Smooth muscle cell (in vitro differentiated cells): ENCODE data around the gene TKFC. TPM values are rescaled to one million over a fixed set of nuclear protein-coding genes. Genes with fewer than 3 reads are reported as not detected.
A peak's percentile ranks its signal among the peaks of the same experiment; 100 is the strongest.

Experiments
- DNase-seq: peaks from one replicate; lab custom pipeline; 2025; ENCODE audit not compliant: unreplicated experiment; lab: John Stamatoyannopoulos, UW
- H2AFZ ChIP-seq: fragments of 200-600 bp; sonication (generic); 2 replicates; pipeline ENCODE4 v1.6.0; 2016; ENCODE audit warnings: antibody characterized with exemption, low read depth, mild to moderate bottlenecking
- H3F3A ChIP-seq: fragments of 200-600 bp; sonication (generic); 2 replicates; pipeline ENCODE4 v1.6.0; 2017; ENCODE audit warnings: antibody characterized with exemption, low read depth
- H3K27ac ChIP-seq: fragments of 200-600 bp; sonication (generic); 2 replicates; pipeline ENCODE4 v1.5.1; 2016; ENCODE audit warnings: low read depth, mild to moderate bottlenecking
- H3K27me3 ChIP-seq: fragments of 200-600 bp; sonication (generic); 2 replicates; pipeline ENCODE4 v1.6.1; 2016; ENCODE audit warnings: low read depth, mild to moderate bottlenecking
- H3K36me3 ChIP-seq: fragments of 200-600 bp; sonication (generic); 2 replicates; pipeline ENCODE4 v1.5.1; 2016; ENCODE audit warnings: low read depth
- H3K4me1 ChIP-seq: fragments of 200-600 bp; sonication (generic); 2 replicates; pipeline ENCODE4 v1.5.1; 2016; ENCODE audit warnings: low read depth
- H3K4me2 ChIP-seq: fragments of 200-600 bp; sonication (generic); 2 replicates; pipeline ENCODE4 v1.6.0; 2016; ENCODE audit warnings: mild to moderate bottlenecking
- H3K4me3 ChIP-seq: fragments of 200-600 bp; sonication (generic); 2 replicates; pipeline ENCODE4 v1.5.1; 2016; ENCODE audit warnings: mild to moderate bottlenecking
- H3K79me2 ChIP-seq: fragments of 200-600 bp; sonication (generic); 2 replicates; pipeline ENCODE4 v1.6.0; 2016; ENCODE audit warnings: low read depth, mild to moderate bottlenecking
- H3K9ac ChIP-seq: fragments of 200-600 bp; sonication (generic); 2 replicates; pipeline ENCODE4 v1.6.0; 2016; ENCODE audit warnings: low read depth
- H3K9me3 ChIP-seq: fragments of 200-600 bp; sonication (generic); replicated peaks from 2 replicates; pipeline ENCODE4 v1.5.1; 2016; ENCODE audit warnings: low read depth
- H4K20me1 ChIP-seq: fragments of 200-600 bp; sonication (generic); 2 replicates; pipeline ENCODE4 v1.6.0; 2016; ENCODE audit warnings: low read depth
- WGBS: methylation state at CpG from one replicate; pipeline ENCODE4 v1.1.7; 2016; ENCODE audit warnings: low lambda C conversion rate; 5-methylcytosine and 5-hydroxymethylcytosine counted together
- polyA plus RNA-seq: library from polyadenylated mRNA; unstranded; fragments of >200 nt; fragmentation: Nextera tagmentation; extraction: Ambion mirVana; gene quantifications from 2 replicates; pipeline ENCODE4 v1.2.1, GENCODE V29; 2016
- total RNA-seq: library from RNA; depleted of rRNA; stranded (reverse); fragments of >200 nt; gene quantifications from 2 replicates; pipeline ENCODE4 v1.2.3, GENCODE V29; 2014
- TF ChIP-seq, protein P1 (sequence below): fragments of 200-600 bp; sonication (generic); IDR thresholded peaks from 2 replicates; pipeline ENCODE4 v1.5.1; 2017; ENCODE audit warnings: borderline replicate concordance, mild to moderate bottlenecking, antibody characterized with exemption; ENCODE audit not compliant: insufficient read depth, poor library complexity, severe bottlenecking

TKFC gene
- total and polyA plus RNA-seq, 2 experiments from 2014 or later, result 24.3 to 47.0 TPM

DNA sequence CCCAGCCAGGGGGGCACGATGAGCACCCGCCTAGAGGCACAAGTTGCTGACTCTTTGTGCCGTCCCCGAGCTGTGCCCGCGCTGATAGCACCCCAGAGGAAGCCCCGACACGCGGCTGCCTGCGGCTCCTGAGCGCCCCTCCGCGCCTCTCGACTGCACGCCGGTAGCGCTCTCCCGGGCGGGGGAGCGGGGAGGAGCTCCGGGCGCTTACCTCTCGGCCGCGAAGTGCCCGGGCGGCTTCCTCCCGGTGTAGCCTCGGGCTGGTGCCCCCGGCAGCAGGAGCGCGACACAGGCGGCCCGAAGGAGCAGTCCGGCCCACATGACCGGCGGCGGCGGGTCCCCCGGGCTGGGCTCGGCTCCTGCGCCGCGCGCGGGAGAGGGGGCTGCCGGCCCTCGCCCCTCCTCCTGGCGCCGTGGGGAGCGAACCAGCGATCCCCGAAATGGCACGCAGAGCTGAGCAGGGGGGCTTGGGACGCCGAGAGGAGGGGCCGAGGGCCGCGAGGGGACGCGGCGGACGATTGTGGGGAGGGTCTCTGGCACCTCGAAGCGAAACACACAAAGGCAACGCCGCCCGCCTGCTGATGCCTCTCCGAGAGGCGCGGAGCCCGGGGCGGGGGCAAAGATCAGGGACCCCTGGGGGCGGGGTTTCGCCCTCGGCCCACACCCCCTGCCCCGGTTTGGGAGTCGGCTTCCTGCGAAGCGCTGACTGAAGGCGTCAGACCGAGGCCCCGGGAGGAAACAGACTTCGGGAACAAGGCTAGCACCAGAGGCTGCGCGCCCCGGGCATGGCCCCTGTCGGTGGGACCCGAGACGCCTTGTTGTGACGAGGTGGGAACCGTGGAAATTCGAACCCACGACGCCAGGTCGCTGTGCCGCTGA is 38.1 kb upstream of the TKFC start, which contains the start of gene VWCE:
Gene VWCE, minus strand, starts transcription at position 600 of the 879 bp plus-strand sequence. Its CDS starts 279 bp downstream, at position 321.
- H3K4me3 ChIP-seq, result peak within 1 kb of the TSS; percentile 73
- 3% methylated on average over 78 of the region's 97 CpGs for WGBS
- TF ChIP-seq, protein P1, sequence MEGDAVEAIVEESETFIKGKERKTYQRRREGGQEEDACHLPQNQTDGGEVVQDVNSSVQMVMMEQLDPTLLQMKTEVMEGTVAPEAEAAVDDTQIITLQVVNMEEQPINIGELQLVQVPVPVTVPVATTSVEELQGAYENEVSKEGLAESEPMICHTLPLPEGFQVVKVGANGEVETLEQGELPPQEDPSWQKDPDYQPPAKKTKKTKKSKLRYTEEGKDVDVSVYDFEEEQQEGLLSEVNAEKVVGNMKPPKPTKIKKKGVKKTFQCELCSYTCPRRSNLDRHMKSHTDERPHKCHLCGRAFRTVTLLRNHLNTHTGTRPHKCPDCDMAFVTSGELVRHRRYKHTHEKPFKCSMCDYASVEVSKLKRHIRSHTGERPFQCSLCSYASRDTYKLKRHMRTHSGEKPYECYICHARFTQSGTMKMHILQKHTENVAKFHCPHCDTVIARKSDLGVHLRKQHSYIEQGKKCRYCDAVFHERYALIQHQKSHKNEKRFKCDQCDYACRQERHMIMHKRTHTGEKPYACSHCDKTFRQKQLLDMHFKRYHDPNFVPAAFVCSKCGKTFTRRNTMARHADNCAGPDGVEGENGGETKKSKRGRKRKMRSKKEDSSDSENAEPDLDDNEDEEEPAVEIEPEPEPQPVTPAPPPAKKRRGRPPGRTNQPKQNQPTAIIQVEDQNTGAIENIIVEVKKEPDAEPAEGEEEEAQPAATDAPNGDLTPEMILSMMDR, result no peak
- no peak within 1 kb of the TSS for H3K27ac ChIP-seq
- peaks cover 18% of the 10 kb centered on the region for H4K20me1 ChIP-seq
- peak within 1 kb of the TSS; percentile 30 for H3K9ac ChIP-seq
- H2AFZ ChIP-seq, result no peak within 1 kb of the TSS
- no peaks in the 10 kb centered on the region for H3K36me3 ChIP-seq
- H3K27me3 ChIP-seq, result no peaks in the 10 kb centered on the region
- peak within 1 kb of the TSS; percentile 99 for H3K4me2 ChIP-seq
- H3F3A ChIP-seq, result peaks cover 21% of the 10 kb centered on the region
- H3K79me2 ChIP-seq, result no peaks in the 10 kb centered on the region
- no peaks in the 10 kb centered on the region for H3K9me3 ChIP-seq
- H3K4me1 ChIP-seq, result peaks cover 9% of the 10 kb centered on the region
- DNase-seq, result peak; percentile 64

DNA sequence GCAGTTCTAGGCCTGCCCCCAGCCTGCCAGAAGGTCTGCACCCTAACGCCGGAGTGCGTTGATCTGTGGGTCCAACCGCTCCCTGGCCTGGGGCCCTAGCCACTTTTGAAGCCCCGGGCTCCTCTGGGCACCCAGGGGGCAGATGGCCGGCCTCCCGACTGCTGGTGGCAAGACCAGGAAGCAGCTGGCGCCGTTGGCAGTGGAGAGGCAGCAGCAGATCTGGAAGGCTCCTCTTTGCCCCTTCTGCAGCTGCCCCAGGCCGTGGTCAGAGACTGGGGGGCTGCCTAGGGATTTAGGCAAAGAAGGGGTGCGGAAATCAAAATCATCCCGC is 37.5 kb upstream of the TKFC start:
- Histone ChIP-seq H4K20me1 (peaks cover 18% of the 10 kb centered on the region), H3K4me1 (peaks cover 9% of the 10 kb centered on the region), H3F3A (peaks cover 21% of the 10 kb centered on the region), H3K4me3 (peak overlapping the region; percentile 73), H3K36me3 (no peaks in the 10 kb centered on the region), H3K4me2 (peak overlapping the region; percentile 99), H3K79me2 (no peaks in the 10 kb centered on the region), H3K9me3 (no peaks in the 10 kb centered on the region), H3K9ac (no peak overlapping the region), H2AFZ (no peak overlapping the region), H3K27me3 (no peaks in the 10 kb centered on the region), H3K27ac (no peak overlapping the region)
- WGBS, result 63% methylated on average over 12 of the region's 12 CpGs
- TF ChIP-seq, protein P1, result no peak
- no peak for DNase-seq

DNA sequence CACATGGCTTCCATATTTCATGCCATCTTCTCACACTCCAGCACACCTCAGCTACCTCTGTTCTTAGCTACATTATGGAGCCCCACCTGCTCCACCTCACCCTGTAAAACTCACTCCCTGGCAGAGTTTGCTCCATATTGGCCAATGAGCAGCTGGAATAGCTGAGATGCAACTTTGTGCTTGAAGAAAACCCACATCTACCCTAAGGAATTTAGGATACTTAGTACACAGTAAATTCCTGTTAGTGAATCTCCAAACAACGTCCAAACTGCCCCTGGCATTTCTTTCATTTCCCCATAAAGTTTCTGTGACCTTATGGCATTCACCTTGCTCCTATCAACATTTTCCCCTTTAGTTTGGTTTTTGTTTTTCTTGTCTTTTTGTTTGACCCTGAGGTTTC is 35.7 kb upstream of the TKFC start:
- Histone ChIP-seq H3K4me1 (peaks cover 9% of the 10 kb centered on the region), H3K4me2 (no peak overlapping the region), H2AFZ (no peak overlapping the region), H3K9me3 (no peaks in the 10 kb centered on the region), H3F3A (peaks cover 21% of the 10 kb centered on the region), H3K4me3 (no peak overlapping the region), H4K20me1 (peaks cover 18% of the 10 kb centered on the region), H3K27me3 (no peaks in the 10 kb centered on the region), H3K9ac (no peak overlapping the region), H3K36me3 (peaks cover 11% of the 10 kb centered on the region), H3K27ac (peak overlapping the region; percentile 49), H3K79me2 (no peaks in the 10 kb centered on the region)
- no peak for DNase-seq
- TF ChIP-seq, protein P1, result no peak
- WGBS, result 72% methylated on average over 1 of the region's 1 CpG
